Liver (tissue), 3 donors: ENCODE results near the gene HSD3B2.

Experiments used
- EGR1 ChIP-seq, 2 donors: IDR thresholded peaks; 2 replicates each; pipeline ENCODE4 v1.6.1; 2016 to 2018; ENCODE audit warnings: antibody characterized with exemption in 2 of 2, low read depth in 2 of 2
- FOXA1 ChIP-seq: IDR thresholded peaks from 2 replicates; pipeline ENCODE4 v1.6.1; 2016; ENCODE audit warnings: antibody characterized with exemption
- GABPA ChIP-seq, 2 donors: IDR thresholded peaks in 1 of 2; conservative IDR thresholded peaks in 1 of 2; 2 replicates each; pipeline ENCODE4 v1.6.1; 2016; ENCODE audit warnings: antibody characterized with exemption in 2 of 2, mild to moderate bottlenecking in 1 of 2, moderate library complexity in 1 of 2
- RAD21 ChIP-seq, 2 donors: IDR thresholded peaks; 2 replicates each; pipeline ENCODE4 v1.6.1; 2016; ENCODE audit warnings: antibody characterized with exemption in 2 of 2, mild to moderate bottlenecking in 2 of 2
- REST ChIP-seq: IDR thresholded peaks from 2 replicates; pipeline ENCODE4 v1.6.1; 2016; ENCODE audit warnings: antibody characterized with exemption, mild to moderate bottlenecking
- RXRA ChIP-seq, 2 donors: IDR thresholded peaks; 2 replicates each; pipeline ENCODE4 v1.6.1; 2017 to 2018; ENCODE audit warnings: antibody characterized with exemption in 2 of 2, mild to moderate bottlenecking in 1 of 2
- TF ChIP-seq, protein P1 (sequence below): fragments of 150-350 bp; IDR thresholded peaks from 2 replicates; pipeline ENCODE4 v1.5.1; 2017; ENCODE audit warnings: improper control_type of control experiment, low read depth, low read length; ENCODE audit not compliant: missing input control
- TF ChIP-seq, protein P2 (sequence below): IDR thresholded peaks from 2 replicates; pipeline ENCODE4 v1.6.1; 2016; ENCODE audit warnings: antibody characterized with exemption
- TF ChIP-seq, protein P3 (sequence below): IDR thresholded peaks from 2 replicates; pipeline ENCODE4 v1.6.1; 2016; ENCODE audit warnings: antibody characterized with exemption
- donor health status: healthy.
- donor health status: healthy.

DNA sequence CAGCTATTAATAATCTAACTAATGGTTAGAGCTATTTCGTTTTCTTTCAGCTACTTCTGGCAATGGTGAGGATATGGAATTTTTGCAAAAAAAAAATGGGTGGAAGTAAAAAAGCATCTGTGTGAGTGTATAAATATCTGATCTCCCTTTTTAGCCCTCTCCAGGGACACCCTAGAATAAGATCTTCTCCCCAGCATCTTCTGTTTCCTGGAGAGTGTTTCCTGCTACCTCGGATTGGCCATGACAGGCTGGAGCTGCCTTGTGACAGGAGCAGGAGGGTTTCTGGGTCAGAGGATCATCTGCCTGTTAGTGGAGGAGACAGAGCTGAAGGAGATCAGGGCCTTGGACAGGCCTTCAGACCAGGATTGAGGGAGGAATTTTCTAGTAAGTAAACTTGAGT is 23.8 kb downstream of the HSD3B2 start:
- TF ChIP-seq, protein P1, sequence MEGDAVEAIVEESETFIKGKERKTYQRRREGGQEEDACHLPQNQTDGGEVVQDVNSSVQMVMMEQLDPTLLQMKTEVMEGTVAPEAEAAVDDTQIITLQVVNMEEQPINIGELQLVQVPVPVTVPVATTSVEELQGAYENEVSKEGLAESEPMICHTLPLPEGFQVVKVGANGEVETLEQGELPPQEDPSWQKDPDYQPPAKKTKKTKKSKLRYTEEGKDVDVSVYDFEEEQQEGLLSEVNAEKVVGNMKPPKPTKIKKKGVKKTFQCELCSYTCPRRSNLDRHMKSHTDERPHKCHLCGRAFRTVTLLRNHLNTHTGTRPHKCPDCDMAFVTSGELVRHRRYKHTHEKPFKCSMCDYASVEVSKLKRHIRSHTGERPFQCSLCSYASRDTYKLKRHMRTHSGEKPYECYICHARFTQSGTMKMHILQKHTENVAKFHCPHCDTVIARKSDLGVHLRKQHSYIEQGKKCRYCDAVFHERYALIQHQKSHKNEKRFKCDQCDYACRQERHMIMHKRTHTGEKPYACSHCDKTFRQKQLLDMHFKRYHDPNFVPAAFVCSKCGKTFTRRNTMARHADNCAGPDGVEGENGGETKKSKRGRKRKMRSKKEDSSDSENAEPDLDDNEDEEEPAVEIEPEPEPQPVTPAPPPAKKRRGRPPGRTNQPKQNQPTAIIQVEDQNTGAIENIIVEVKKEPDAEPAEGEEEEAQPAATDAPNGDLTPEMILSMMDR: no peak
- TF ChIP-seq EGR1 (IDR thresholded peaks at IDR 0.05; ENCODE audit: low read depth in 2 of 2) (no peak), REST (no peak), RAD21 (IDR thresholded peaks at IDR 0.05) (no peak), RXRA (IDR thresholded peaks at IDR 0.05) (no peak), GABPA (IDR thresholded peaks at IDR 0.05 in 1 of 2, conservative IDR thresholded peaks at IDR 0.05 in 1 of 2) (no peak), FOXA1 (no peak)
- TF ChIP-seq, protein P2, sequence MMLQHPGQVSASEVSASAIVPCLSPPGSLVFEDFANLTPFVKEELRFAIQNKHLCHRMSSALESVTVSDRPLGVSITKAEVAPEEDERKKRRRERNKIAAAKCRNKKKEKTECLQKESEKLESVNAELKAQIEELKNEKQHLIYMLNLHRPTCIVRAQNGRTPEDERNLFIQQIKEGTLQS: no peak
- TF ChIP-seq, protein P3, sequence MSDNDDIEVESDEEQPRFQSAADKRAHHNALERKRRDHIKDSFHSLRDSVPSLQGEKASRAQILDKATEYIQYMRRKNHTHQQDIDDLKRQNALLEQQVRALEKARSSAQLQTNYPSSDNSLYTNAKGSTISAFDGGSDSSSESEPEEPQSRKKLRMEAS: no peak
